HepG2 (cell line): ENCODE data around the gene GPR119. TPM values are rescaled to one million over a fixed set of nuclear protein-coding genes. Genes with fewer than 3 reads are reported as not detected.
A peak's percentile ranks its signal among the peaks of the same experiment; 100 is the strongest.

Source experiments
- SOX5 ChIP-seq: IDR thresholded peaks from 2 replicates; pipeline ENCODE4 v1.6.1; 2016; ENCODE audit warnings: borderline replicate concordance
- SRSF9 ChIP-seq: fragments of 200-400 bp; formaldehyde crosslinking; IDR thresholded peaks from 2 replicates; pipeline ENCODE4 v1.6.1; 2018; ENCODE audit warnings: borderline replicate concordance, mild to moderate bottlenecking, low read depth, low read length; ENCODE audit not compliant: insufficient read depth, poor library complexity, severe bottlenecking
- ZNF468 ChIP-seq: sonication (generic); formaldehyde crosslinking; IDR thresholded peaks from 2 replicates; pipeline ENCODE4 v1.8.0; 2022; ENCODE audit warnings: mild to moderate bottlenecking, moderate library complexity, missing genetic modification reagents
- polyA plus RNA-seq, 8 experiments: library from polyadenylated mRNA; depleted of rRNA in 3 of 8; stranded (reverse) in 7 of 8; unstranded in 1 of 8; fragments of >200 nt; fragmentation: Illumina TruSeq in 4 of 8; extraction: Trizol in 4 of 8; gene quantifications; 2 replicates each; pipeline versions ENCODE4 v1.2.1 to v1.2.3, GENCODE V29; 2011 to 2016; ENCODE audit warnings: low read depth in 4 of 8, missing spikeins in 1 of 8, mixed read lengths in 1 of 8; ENCODE audit not compliant: insufficient read depth in 1 of 8
- total RNA-seq, 5 experiments: library from RNA; depleted of rRNA; stranded (reverse); fragments of >200 nt; fragmentation: Illumina TruSeq; extraction: Trizol; gene quantifications; 2 replicates each; pipeline ENCODE4 v1.2.3, GENCODE V29; 2016; ENCODE audit warnings: low read depth in 1 of 5
- TF ChIP-seq, protein P1 (sequence below): sonication (generic); formaldehyde crosslinking; IDR thresholded peaks from 2 replicates; pipeline ENCODE4 v1.9.0; 2021; ENCODE audit warnings: mild to moderate bottlenecking, missing genetic modification reagents
- TF ChIP-seq, protein P2 (sequence below): sonication (generic); formaldehyde crosslinking; conservative IDR thresholded peaks from 2 replicates; pipeline ENCODE4 v1.8.0; 2022; ENCODE audit warnings: low read depth, missing genetic modification reagents
- TF ChIP-seq, protein P3 (sequence below): IDR thresholded peaks from 2 replicates; pipeline ENCODE4 v1.6.1; 2016; ENCODE audit warnings: missing genetic modification reagents, missing compliant biosample characterization
- TF ChIP-seq, protein P4 (sequence below): sonication (generic); formaldehyde crosslinking; IDR thresholded peaks from 2 replicates; pipeline ENCODE4 v1.4.0; 2020; ENCODE audit warnings: mild to moderate bottlenecking, missing genetic modification reagents
- TF ChIP-seq, protein P5 (sequence below): sonication (generic); formaldehyde crosslinking; IDR thresholded peaks from 2 replicates; pipeline ENCODE4 v1.4.0; 2020; ENCODE audit warnings: missing genetic modification reagents
- TF ChIP-seq, protein P6 (sequence below): sonication (generic); formaldehyde crosslinking; IDR thresholded peaks from 2 replicates; pipeline ENCODE4 v1.8.0; 2022; ENCODE audit warnings: mild to moderate bottlenecking, missing genetic modification reagents, moderate library complexity
- TF ChIP-seq, protein P7 (sequence below): sonication (generic); formaldehyde crosslinking; IDR thresholded peaks from 2 replicates; pipeline ENCODE4 v1.5.0; 2020; ENCODE audit warnings: mild to moderate bottlenecking, missing genetic modification reagents

Gene GPR119
- total and polyA plus RNA-seq, 2 of the 13 experiments (the other 11 are each of a cell fraction or from before 2014, with no cell fraction given): 2.6 to 5.5 TPM

DNA sequence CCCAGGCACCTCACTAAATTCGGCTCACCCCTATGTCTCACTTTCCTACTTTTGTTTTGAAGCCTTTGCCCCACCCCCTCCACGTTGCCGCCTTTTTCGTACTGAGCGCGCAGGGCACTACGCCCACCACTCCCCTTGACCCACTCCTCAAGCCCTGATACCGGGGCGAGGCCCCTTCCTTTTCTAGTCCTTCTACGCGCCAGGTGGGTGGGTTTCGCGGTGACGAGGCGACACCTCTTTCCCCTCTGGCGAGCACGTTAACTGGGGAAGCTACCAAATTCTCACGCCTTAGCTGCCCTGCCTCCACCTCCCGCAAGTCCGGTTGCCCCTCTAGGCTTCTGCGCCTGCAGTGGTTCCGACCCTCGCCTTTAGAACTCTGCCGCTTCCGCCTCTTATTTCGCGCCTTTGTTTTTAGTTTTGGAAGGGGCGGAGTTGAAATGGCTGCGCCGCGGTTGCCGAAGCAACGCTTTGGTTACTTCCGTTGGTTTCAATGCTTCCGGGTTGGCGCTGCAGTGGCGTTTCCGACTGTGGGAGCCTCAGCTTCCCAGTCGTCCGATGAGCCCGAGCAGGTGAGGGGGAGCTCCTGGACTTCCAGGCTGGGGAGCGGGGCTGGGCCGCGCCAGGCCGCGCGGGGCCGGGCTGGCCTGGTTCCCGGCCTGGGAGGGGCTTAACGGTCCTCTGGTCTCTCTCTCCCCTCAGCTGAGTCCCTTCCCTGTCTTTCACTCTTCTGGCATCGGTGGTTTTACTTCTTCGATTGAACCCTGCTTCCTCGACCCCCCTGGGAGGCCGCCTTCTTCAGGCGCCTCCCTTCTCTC is 45.9 kb downstream of the GPR119 start, which contains the start of gene SLC25A14 (continued):
- TF ChIP-seq, protein P1, sequence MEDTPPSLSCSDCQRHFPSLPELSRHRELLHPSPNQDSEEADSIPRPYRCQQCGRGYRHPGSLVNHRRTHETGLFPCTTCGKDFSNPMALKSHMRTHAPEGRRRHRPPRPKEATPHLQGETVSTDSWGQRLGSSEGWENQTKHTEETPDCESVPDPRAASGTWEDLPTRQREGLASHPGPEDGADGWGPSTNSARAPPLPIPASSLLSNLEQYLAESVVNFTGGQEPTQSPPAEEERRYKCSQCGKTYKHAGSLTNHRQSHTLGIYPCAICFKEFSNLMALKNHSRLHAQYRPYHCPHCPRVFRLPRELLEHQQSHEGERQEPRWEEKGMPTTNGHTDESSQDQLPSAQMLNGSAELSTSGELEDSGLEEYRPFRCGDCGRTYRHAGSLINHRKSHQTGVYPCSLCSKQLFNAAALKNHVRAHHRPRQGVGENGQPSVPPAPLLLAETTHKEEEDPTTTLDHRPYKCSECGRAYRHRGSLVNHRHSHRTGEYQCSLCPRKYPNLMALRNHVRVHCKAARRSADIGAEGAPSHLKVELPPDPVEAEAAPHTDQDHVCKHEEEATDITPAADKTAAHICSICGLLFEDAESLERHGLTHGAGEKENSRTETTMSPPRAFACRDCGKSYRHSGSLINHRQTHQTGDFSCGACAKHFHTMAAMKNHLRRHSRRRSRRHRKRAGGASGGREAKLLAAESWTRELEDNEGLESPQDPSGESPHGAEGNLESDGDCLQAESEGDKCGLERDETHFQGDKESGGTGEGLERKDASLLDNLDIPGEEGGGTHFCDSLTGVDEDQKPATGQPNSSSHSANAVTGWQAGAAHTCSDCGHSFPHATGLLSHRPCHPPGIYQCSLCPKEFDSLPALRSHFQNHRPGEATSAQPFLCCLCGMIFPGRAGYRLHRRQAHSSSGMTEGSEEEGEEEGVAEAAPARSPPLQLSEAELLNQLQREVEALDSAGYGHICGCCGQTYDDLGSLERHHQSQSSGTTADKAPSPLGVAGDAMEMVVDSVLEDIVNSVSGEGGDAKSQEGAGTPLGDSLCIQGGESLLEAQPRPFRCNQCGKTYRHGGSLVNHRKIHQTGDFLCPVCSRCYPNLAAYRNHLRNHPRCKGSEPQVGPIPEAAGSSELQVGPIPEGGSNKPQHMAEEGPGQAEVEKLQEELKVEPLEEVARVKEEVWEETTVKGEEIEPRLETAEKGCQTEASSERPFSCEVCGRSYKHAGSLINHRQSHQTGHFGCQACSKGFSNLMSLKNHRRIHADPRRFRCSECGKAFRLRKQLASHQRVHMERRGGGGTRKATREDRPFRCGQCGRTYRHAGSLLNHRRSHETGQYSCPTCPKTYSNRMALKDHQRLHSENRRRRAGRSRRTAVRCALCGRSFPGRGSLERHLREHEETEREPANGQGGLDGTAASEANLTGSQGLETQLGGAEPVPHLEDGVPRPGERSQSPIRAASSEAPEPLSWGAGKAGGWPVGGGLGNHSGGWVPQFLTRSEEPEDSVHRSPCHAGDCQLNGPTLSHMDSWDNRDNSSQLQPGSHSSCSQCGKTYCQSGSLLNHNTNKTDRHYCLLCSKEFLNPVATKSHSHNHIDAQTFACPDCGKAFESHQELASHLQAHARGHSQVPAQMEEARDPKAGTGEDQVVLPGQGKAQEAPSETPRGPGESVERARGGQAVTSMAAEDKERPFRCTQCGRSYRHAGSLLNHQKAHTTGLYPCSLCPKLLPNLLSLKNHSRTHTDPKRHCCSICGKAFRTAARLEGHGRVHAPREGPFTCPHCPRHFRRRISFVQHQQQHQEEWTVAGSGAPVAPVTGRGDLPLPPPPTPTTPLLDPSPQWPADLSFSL: no peak
- TF ChIP-seq ZNF468 (CRISPR knock-in tag) (no peak), SRSF9 (no peak), SOX5 (CRISPR knock-in tag) (no peak)
- TF ChIP-seq, protein P2, sequence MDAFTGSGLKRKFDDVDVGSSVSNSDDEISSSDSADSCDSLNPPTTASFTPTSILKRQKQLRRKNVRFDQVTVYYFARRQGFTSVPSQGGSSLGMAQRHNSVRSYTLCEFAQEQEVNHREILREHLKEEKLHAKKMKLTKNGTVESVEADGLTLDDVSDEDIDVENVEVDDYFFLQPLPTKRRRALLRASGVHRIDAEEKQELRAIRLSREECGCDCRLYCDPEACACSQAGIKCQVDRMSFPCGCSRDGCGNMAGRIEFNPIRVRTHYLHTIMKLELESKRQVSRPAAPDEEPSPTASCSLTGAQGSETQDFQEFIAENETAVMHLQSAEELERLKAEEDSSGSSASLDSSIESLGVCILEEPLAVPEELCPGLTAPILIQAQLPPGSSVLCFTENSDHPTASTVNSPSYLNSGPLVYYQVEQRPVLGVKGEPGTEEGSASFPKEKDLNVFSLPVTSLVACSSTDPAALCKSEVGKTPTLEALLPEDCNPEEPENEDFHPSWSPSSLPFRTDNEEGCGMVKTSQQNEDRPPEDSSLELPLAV (CRISPR knock-in tag): no peak
- TF ChIP-seq, protein P3, sequence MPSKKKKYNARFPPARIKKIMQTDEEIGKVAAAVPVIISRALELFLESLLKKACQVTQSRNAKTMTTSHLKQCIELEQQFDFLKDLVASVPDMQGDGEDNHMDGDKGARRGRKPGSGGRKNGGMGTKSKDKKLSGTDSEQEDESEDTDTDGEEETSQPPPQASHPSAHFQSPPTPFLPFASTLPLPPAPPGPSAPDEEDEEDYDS: peak; percentile 57
- TF ChIP-seq, protein P4, sequence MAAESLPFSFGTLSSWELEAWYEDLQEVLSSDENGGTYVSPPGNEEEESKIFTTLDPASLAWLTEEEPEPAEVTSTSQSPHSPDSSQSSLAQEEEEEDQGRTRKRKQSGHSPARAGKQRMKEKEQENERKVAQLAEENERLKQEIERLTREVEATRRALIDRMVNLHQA: no peak
- TF ChIP-seq, protein P5, sequence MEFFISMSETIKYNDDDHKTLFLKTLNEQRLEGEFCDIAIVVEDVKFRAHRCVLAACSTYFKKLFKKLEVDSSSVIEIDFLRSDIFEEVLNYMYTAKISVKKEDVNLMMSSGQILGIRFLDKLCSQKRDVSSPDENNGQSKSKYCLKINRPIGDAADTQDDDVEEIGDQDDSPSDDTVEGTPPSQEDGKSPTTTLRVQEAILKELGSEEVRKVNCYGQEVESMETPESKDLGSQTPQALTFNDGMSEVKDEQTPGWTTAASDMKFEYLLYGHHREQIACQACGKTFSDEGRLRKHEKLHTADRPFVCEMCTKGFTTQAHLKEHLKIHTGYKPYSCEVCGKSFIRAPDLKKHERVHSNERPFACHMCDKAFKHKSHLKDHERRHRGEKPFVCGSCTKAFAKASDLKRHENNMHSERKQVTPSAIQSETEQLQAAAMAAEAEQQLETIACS (CRISPR knock-in tag): no peak
- TF ChIP-seq, protein P6, sequence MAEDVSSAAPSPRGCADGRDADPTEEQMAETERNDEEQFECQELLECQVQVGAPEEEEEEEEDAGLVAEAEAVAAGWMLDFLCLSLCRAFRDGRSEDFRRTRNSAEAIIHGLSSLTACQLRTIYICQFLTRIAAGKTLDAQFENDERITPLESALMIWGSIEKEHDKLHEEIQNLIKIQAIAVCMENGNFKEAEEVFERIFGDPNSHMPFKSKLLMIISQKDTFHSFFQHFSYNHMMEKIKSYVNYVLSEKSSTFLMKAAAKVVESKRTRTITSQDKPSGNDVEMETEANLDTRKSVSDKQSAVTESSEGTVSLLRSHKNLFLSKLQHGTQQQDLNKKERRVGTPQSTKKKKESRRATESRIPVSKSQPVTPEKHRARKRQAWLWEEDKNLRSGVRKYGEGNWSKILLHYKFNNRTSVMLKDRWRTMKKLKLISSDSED: no peak
- TF ChIP-seq, protein P7, sequence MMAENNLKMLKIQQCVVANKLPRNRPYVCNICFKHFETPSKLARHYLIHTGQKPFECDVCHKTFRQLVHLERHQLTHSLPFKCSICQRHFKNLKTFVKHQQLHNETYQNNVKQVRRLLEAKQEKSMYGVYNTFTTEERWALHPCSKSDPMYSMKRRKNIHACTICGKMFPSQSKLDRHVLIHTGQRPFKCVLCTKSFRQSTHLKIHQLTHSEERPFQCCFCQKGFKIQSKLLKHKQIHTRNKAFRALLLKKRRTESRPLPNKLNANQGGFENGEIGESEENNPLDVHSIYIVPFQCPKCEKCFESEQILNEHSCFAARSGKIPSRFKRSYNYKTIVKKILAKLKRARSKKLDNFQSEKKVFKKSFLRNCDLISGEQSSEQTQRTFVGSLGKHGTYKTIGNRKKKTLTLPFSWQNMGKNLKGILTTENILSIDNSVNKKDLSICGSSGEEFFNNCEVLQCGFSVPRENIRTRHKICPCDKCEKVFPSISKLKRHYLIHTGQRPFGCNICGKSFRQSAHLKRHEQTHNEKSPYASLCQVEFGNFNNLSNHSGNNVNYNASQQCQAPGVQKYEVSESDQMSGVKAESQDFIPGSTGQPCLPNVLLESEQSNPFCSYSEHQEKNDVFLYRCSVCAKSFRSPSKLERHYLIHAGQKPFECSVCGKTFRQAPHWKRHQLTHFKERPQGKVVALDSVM (CRISPR knock-in tag): no peak
